ENCODE results near the gene BICDL1.

DNA sequence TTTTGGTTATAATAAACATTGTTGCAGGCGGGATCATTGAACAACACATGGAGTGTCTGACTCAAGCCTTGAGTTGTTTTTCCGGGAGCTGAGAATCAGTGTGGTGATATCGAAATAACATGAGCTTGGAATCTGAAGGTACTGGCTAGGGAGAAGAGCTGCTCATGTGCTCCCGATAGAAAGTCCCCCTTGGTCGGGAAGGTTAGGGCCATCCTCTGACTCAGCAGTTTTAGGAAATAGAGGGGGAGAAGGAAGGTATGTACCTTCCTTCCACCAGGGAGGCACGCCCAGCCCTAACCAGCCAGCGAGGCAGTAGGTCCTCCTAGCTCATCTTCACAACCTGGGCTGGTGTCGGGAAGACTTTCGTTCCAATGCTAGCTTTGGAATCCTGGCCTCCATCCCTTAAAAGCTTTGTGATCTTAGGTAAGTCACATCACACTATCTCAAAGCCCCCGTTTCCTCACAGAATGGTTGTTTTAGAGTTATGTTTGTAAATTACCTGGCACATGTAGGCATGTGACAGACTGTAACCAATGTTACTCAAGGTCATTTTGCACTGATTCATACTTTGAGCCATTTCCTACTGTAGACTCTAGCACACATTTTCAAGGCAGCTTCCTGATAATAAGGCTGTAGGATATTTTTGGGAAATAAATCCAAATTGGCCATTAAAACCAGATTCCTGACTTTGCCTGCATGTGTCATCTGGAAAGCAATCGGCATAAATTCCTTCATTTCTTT lies 129.5 kb downstream of the BICDL1 start:
- no peak for TF ChIP-seq BCL11A (IDR thresholded peaks at IDR 0.05; ENCODE audit: low read depth, low read length)
- TF ChIP-seq RAD21 (IDR thresholded peaks at IDR 0.05; ENCODE audit: insufficient read depth, low read depth, low read length): no peak
- peak; percentile 61; the same call in 1 of the 2 replicates for TF ChIP-seq POLR2A (IDR thresholded peaks at IDR 0.05; ENCODE audit: low read depth, low read length)
- TF ChIP-seq SRF (IDR thresholded peaks at IDR 0.05; ENCODE audit: low read depth in 2 of 2, low read length in 2 of 2): no peak
- TF ChIP-seq SP1 (IDR thresholded peaks at IDR 0.05; ENCODE audit: low read depth, low read length): no peak
- no peak for TF ChIP-seq BMI1 (IDR thresholded peaks at IDR 0.05; ENCODE audit: borderline replicate concordance)
- TF ChIP-seq, protein P1, sequence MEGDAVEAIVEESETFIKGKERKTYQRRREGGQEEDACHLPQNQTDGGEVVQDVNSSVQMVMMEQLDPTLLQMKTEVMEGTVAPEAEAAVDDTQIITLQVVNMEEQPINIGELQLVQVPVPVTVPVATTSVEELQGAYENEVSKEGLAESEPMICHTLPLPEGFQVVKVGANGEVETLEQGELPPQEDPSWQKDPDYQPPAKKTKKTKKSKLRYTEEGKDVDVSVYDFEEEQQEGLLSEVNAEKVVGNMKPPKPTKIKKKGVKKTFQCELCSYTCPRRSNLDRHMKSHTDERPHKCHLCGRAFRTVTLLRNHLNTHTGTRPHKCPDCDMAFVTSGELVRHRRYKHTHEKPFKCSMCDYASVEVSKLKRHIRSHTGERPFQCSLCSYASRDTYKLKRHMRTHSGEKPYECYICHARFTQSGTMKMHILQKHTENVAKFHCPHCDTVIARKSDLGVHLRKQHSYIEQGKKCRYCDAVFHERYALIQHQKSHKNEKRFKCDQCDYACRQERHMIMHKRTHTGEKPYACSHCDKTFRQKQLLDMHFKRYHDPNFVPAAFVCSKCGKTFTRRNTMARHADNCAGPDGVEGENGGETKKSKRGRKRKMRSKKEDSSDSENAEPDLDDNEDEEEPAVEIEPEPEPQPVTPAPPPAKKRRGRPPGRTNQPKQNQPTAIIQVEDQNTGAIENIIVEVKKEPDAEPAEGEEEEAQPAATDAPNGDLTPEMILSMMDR (IDR thresholded peaks at IDR 0.05 in 2 of 3, conservative IDR thresholded peaks at IDR 0.05 in 1 of 3; ENCODE audit: control insufficient read depth in 2 of 3, extremely low read depth in 1 of 3, insufficient read depth in 1 of 3, low read depth in 3 of 3, low read length in 3 of 3): no peak
- TF ChIP-seq, protein P2, sequence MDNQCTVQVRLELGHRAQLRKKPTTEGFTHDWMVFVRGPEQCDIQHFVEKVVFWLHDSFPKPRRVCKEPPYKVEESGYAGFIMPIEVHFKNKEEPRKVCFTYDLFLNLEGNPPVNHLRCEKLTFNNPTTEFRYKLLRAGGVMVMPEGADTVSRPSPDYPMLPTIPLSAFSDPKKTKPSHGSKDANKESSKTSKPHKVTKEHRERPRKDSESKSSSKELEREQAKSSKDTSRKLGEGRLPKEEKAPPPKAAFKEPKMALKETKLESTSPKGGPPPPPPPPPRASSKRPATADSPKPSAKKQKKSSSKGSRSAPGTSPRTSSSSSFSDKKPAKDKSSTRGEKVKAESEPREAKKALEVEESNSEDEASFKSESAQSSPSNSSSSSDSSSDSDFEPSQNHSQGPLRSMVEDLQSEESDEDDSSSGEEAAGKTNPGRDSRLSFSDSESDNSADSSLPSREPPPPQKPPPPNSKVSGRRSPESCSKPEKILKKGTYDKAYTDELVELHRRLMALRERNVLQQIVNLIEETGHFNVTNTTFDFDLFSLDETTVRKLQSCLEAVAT (IDR thresholded peaks at IDR 0.05): no peak; the same call in 1 of the 2 replicates
- no peak for TF ChIP-seq FOXK2 (IDR thresholded peaks at IDR 0.05)
- TF ChIP-seq ZSCAN29 (IDR thresholded peaks at IDR 0.05): no peak
- TF ChIP-seq, protein P3, sequence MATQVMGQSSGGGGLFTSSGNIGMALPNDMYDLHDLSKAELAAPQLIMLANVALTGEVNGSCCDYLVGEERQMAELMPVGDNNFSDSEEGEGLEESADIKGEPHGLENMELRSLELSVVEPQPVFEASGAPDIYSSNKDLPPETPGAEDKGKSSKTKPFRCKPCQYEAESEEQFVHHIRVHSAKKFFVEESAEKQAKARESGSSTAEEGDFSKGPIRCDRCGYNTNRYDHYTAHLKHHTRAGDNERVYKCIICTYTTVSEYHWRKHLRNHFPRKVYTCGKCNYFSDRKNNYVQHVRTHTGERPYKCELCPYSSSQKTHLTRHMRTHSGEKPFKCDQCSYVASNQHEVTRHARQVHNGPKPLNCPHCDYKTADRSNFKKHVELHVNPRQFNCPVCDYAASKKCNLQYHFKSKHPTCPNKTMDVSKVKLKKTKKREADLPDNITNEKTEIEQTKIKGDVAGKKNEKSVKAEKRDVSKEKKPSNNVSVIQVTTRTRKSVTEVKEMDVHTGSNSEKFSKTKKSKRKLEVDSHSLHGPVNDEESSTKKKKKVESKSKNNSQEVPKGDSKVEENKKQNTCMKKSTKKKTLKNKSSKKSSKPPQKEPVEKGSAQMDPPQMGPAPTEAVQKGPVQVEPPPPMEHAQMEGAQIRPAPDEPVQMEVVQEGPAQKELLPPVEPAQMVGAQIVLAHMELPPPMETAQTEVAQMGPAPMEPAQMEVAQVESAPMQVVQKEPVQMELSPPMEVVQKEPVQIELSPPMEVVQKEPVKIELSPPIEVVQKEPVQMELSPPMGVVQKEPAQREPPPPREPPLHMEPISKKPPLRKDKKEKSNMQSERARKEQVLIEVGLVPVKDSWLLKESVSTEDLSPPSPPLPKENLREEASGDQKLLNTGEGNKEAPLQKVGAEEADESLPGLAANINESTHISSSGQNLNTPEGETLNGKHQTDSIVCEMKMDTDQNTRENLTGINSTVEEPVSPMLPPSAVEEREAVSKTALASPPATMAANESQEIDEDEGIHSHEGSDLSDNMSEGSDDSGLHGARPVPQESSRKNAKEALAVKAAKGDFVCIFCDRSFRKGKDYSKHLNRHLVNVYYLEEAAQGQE (IDR thresholded peaks at IDR 0.05; ENCODE audit: low read depth, low read length): no peak
